Immature natural killer cell (primary cell): ENCODE results near the gene SNX12. TPM values are rescaled to one million over a fixed set of nuclear protein-coding genes. Genes with fewer than 3 reads are reported as not detected.

Experiments
- DNase-seq, 3 donors: peaks; one replicate each; pipeline ENCODE4 v3.0.0; 2022; ENCODE audit warnings: mixed read lengths in 1 of 3
- H3K27ac Mint-ChIP-seq, 6 donors: one replicate each; pipeline ENCODE4 v1.8.0; 2020; ENCODE audit warnings: mixed read lengths in 6 of 6, mild to moderate bottlenecking in 5 of 6, inconsistent platforms in 4 of 6, moderate library complexity in 3 of 6
- H3K27me3 Mint-ChIP-seq, 3 donors: one replicate each; pipeline ENCODE4 v1.8.0; 2020 to 2021; ENCODE audit warnings: low read depth in 3 of 3, mild to moderate bottlenecking in 3 of 3, mixed read lengths in 3 of 3, moderate library complexity in 3 of 3, inconsistent platforms in 1 of 3
- H3K36me3 Mint-ChIP-seq, 3 donors: one replicate each; pipeline ENCODE4 v1.8.0; 2020; ENCODE audit warnings: mixed read lengths in 3 of 3, inconsistent platforms in 2 of 3, mild to moderate bottlenecking in 2 of 3
- H3K4me1 Mint-ChIP-seq, 2 donors: one replicate each; pipeline ENCODE4 v1.8.0; 2020; ENCODE audit warnings: inconsistent platforms in 2 of 2, mild to moderate bottlenecking in 2 of 2, mixed read lengths in 2 of 2, moderate library complexity in 1 of 2
- H3K4me3 Mint-ChIP-seq, 5 donors: one replicate each; pipeline ENCODE4 v1.8.0; 2020; ENCODE audit warnings: mild to moderate bottlenecking in 5 of 5, mixed read lengths in 5 of 5, inconsistent platforms in 3 of 5, moderate library complexity in 3 of 5
- H3K9me3 Mint-ChIP-seq, 6 donors: one replicate each; pipeline ENCODE4 v1.8.0; 2020; ENCODE audit warnings: mild to moderate bottlenecking in 6 of 6, mixed read lengths in 6 of 6, inconsistent platforms in 4 of 6, moderate library complexity in 3 of 6
- polyA plus RNA-seq, 3 donors: library from polyadenylated mRNA; unstranded; fragments of 300-500 nt; fragmentation: Illumina TruSeq; gene quantifications; one replicate each; pipeline ENCODE4 v1.2.3, GENCODE V29; 2021

Gene SNX12
- polyA plus RNA-seq, result 1 to 10 TPM; 5.3 to 9.2 (median 5.9) TPM

DNA sequence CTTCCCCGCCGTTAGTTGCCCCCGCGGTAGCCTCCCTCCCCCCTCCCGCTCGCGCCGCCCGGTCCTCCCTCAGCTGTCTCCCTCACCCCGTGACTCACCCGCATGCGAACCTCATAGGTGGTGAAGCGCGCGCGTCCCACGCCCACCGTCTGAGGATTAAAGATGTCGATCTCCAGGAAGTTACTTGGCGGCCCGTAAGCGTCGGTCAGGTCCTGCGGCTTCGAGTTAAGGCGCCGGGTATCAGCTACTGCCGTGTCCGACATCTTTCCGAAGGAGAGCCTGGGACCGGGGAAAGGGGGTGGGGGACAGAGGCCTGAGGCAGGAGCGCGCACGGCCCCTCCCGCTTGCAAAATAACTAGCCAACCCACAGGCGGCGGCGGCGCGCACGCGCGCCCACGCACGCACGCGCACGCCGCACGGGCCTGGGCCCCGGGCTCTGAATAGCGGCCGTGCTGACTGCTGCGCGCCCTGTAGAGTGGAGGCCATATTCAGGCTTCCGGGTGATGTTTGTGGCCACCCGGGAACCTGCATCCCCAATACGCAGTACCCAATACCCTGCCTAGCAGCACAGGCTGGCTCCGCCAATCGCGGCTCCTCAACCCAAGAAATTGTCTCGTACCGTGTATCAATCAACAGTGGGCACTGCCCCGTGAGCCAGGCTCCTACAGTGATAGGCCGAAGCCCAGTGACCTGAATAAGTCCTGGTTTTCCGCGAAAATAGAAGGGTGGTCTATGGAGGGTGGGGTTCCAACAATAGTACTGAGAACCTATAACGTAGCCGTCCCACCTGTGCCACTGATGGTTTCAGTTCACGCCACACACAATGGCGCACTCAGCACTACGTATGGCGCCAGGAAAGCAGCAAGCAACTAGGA, at the start of gene SNX12:
Gene SNX12 (minus strand): TSS at position 291 of the 875 bp plus-strand sequence. CDS start 28 bp downstream, at position 263.
- DNase-seq, result peak; percentile 86 to 92 (median 90)
- Mint-ChIP-seq H3K4me3 (peak within 1 kb of the TSS; percentile 89 to 95 (median 92)), H3K9me3 (no peaks in the 10 kb centered on the region), H3K27me3 (peaks cover 4 to 8% (median 6%) of the 10 kb centered on the region in 3 donors), H3K27ac (peak within 1 kb of the TSS; percentile 89 to 97 (median 93)), H3K4me1 (peaks cover 12 to 24% of the 10 kb centered on the region in 2 donors), H3K36me3 (peaks cover 0 to 4% (median 0%) of the 10 kb centered on the region in 3 donors)

DNA sequence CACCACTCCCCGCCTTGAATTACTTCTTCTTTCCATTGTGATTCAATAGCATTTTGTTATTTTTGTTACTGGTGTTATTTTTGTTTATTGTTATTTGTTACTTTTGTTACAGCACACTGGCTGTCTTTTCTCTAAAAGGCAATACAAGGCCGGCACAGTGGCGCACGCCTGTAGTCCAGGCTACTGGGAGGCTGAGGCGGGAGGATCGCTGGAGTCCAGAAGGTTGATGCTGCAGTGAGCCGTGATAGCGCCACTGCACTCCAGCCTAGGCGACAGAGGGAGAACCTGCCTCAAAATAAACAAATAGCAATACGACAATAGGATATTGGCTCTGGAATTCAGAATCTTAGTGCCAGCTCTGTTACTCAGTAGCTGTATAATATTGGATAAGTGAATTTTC, 49.2 kb upstream of the SNX12 start:
- Mint-ChIP-seq H3K36me3 (peaks cover 0 to 10% (median 0%) of the 10 kb centered on the region in 3 donors), H3K27ac (peak overlapping the region; percentile 69 to 90 (median 83)), H3K4me1 (peaks cover 29 to 45% of the 10 kb centered on the region in 2 donors), H3K27me3 (peaks cover 2 to 3% (median 2%) of the 10 kb centered on the region in 3 donors), H3K9me3 (no peaks in the 10 kb centered on the region), H3K4me3 (peak overlapping the region in 4 of 5 donors; percentile 14 to 64 (median 27))
- DNase-seq, result no peak

DNA sequence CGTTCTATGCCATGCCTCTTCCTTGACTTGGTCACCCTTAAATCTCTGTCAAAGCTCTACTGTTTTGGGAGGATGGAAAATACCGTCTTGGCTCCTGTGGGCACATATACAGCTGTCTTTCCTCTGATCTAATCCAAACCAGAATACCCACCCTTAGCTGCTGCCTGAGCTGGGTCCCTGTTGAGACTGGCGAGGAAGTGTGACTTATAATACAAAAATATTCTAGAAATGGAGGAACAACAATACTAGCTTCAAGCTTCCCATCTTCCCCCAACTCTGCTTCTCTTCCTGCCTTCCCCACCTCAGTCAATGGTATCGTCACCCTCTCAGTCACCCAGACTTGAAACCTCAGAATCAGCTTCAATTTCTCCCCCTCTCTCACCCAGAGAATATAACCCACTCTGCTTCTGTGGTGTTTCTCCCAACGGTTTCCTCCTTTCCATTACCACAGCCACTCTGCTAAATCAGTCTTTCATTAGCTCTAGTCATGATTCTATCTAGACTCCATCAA, 43.8 kb upstream of the SNX12 start:
- peaks cover 5 to 16% (median 8%) of the 10 kb centered on the region in 3 donors for H3K36me3 Mint-ChIP-seq
- H3K27ac Mint-ChIP-seq, result peak overlapping the region; percentile 94 to 100 (median 99)
- no peaks in the 10 kb centered on the region for H3K9me3 Mint-ChIP-seq
- peaks cover 51 to 65% of the 10 kb centered on the region in 2 donors for H3K4me1 Mint-ChIP-seq
- DNase-seq, result peak; percentile 66 to 69 (median 67)
- H3K4me3 Mint-ChIP-seq, result peak overlapping the region; percentile 88 to 97 (median 94)
- peaks cover 9 to 19% (median 13%) of the 10 kb centered on the region in 3 donors for H3K27me3 Mint-ChIP-seq

DNA sequence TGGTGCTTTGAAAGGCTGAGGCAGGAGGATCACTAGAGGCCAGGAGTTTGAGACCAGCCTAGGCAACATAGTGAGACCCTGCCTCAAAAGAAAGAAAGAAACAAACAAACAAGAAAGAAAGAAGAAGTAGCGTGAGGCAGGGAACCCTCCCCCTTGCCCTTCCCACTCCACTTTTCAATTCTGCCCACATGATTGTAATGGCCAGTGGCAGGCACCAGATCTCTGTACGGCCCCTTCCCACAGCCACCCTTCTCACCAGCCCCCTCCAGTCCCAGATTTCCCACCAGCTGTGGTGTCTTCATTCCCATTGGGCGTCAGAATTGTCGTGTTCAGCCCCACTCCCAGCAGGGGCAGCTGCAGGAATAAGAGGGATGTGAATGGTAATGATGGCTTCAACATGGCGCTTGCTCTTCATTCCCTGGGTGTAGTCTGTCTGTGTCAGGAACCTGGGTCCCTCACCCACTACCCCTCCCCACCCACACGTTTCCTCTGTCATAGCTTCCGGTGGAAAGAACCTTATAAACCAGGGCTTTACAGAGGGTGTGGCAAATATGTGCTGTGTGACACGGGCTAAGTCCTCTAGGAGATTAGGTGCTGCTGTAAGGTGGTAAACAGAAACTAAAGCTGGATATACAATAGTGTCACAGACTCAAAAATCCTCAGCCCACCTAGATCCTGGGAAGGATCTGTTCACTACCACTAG, 43.2 kb upstream of the SNX12 start, which contains the start of gene IL2RG:
Gene IL2RG (minus strand): TSS at position 437 of the 703 bp plus-strand sequence. CDS start 38 bp downstream, at position 399.
- H3K36me3 Mint-ChIP-seq, result peaks cover 5 to 20% (median 13%) of the 10 kb centered on the region in 3 donors
- DNase-seq, result peak; percentile 83 to 87 (median 86)
- no peaks in the 10 kb centered on the region for H3K9me3 Mint-ChIP-seq
- H3K4me1 Mint-ChIP-seq, result peaks cover 58 to 71% of the 10 kb centered on the region in 2 donors
- H3K27ac Mint-ChIP-seq, result peak within 1 kb of the TSS; percentile 94 to 100 (median 99)
- H3K4me3 Mint-ChIP-seq, result peak within 1 kb of the TSS; percentile 88 to 97 (median 94)
- H3K27me3 Mint-ChIP-seq, result peaks cover 9 to 23% (median 11%) of the 10 kb centered on the region in 3 donors

DNA sequence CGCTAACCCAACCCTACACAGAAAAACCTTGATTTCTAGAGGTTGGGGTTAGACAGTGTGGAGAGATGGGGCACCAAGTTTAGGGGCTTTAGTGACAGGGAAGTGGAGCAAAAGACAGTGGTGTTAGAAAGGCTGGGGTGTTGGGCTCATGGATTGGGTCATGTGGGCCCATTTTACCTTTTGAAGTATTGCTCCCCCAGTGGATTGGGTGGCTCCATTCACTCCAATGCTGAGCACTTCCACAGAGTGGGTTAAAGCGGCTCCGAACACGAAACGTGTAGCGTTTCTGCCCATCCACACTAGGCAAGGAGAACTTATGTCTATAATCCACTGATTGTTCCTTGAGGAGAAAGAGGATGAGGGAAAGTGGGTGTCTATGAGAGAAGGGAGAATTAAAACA, 40.9 kb upstream of the SNX12 start:
- Mint-ChIP-seq H3K9me3 (no peaks in the 10 kb centered on the region), H3K4me3 (peak overlapping the region; percentile 88 to 97 (median 94)), H3K27me3 (peaks cover 12 to 28% (median 16%) of the 10 kb centered on the region in 3 donors), H3K27ac (peak overlapping the region; percentile 94 to 100 (median 99)), H3K36me3 (peaks cover 5 to 22% (median 22%) of the 10 kb centered on the region in 3 donors), H3K4me1 (peaks cover 78 to 91% of the 10 kb centered on the region in 2 donors)
- DNase-seq, result peak in 2 of 3 donors; percentile 20 to 33

DNA sequence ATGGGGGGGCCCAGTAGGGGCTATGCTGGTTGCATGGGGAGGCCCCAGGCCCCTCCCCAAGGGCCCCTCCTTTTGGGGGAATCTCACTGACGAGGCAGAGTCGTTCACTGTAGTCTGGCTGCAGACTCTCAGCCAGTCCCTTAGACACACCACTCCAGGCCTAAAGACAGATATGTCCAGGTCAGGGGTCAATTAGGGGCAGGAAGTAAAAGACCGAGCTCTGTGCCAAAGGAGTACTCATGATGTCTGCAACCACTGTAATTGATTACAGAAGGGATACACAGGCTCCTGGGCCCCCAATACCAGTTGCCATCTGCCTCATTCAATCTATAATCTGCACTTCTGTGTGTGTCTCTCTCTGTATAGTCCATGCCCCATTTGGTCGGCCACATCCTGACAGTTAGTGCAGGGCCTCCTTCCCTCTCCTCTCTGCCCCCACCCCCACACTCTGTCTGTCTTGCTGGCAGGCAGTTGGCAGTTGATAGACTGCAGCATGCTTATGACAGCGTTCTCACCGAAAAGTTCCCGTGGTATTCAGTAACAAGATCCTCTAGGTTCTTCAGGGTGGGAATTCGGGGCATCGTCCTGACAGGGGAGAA, 39.7 kb upstream of the SNX12 start:
- peaks cover 86 to 97% of the 10 kb centered on the region in 2 donors for H3K4me1 Mint-ChIP-seq
- peak; percentile 45 to 60 (median 46) for DNase-seq
- H3K36me3 Mint-ChIP-seq, result peaks cover 5 to 22% (median 22%) of the 10 kb centered on the region in 3 donors

DNA sequence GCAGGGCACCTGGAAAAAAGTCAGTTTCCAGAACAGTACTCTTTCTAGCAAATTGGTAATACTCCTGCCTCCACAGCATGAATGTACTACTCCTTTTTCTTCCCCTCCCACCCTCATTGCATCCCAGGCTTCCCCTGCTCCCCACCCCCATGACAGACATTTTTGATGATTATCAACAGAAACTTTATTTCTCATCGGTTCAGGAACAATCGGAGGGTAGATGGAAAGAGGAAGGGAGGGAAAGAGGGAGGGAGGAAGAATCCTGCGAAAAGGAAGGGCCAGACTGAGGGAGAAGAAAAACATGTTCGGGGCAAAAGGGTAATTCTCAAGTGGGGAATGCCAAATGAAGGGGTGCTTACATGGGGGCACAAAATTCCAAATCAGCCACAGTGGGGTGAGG, 39.1 kb upstream of the SNX12 start:
- Mint-ChIP-seq H3K27ac (peak overlapping the region; percentile 94 to 100 (median 99)), H3K27me3 (peaks cover 20 to 31% (median 20%) of the 10 kb centered on the region in 3 donors), H3K36me3 (peaks cover 5 to 22% (median 22%) of the 10 kb centered on the region in 3 donors), H3K4me1 (peaks cover 86 to 97% of the 10 kb centered on the region in 2 donors), H3K9me3 (no peaks in the 10 kb centered on the region), H3K4me3 (peak overlapping the region; percentile 46 to 97 (median 93))
- no peak for DNase-seq

More for the DNA sequence above, 39.7 kb upstream of the SNX12 start:
- Mint-ChIP-seq H3K4me3 (peak overlapping the region; percentile 88 to 97 (median 94)), H3K27ac (peak overlapping the region; percentile 94 to 100 (median 99)), H3K9me3 (no peaks in the 10 kb centered on the region), H3K27me3 (peaks cover 20 to 31% (median 20%) of the 10 kb centered on the region in 3 donors)

DNA sequence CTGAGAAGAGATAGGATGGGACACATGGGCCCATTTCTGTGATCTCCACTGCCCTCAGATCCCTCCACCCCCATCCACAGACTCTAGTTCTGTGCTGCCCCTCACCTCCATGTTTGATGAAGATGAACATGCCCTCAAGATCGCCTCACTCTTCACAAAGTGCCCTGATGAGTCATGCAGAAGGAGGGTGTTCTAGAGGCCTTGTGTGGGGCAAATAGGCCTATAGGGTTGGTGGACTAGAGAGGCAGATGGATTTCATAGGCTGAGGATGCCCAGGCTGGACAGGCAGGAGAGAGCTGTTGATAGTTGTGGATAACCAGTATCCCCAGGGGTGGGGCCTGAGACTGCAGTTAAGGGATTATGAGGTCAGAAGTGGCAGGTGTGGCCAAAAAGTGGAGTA, 38.3 kb upstream of the SNX12 start, which contains the start of gene CXorf65:
Gene CXorf65 (minus strand): TSS at position 314 of the 400 bp plus-strand sequence. CDS start 184 bp downstream, at position 130.
- peaks cover 20 to 25% (median 21%) of the 10 kb centered on the region in 3 donors for H3K27me3 Mint-ChIP-seq
- peak in 2 of 3 donors; percentile 24 to 29 for DNase-seq
- H3K27ac Mint-ChIP-seq, result peak within 1 kb of the TSS; percentile 94 to 100 (median 99)
- peak within 1 kb of the TSS; percentile 65 to 97 (median 93) for H3K4me3 Mint-ChIP-seq
- H3K4me1 Mint-ChIP-seq, result peaks cover 85 to 97% of the 10 kb centered on the region in 2 donors
- H3K9me3 Mint-ChIP-seq, result no peaks in the 10 kb centered on the region
- H3K36me3 Mint-ChIP-seq, result peaks cover 5 to 22% (median 22%) of the 10 kb centered on the region in 3 donors

DNA sequence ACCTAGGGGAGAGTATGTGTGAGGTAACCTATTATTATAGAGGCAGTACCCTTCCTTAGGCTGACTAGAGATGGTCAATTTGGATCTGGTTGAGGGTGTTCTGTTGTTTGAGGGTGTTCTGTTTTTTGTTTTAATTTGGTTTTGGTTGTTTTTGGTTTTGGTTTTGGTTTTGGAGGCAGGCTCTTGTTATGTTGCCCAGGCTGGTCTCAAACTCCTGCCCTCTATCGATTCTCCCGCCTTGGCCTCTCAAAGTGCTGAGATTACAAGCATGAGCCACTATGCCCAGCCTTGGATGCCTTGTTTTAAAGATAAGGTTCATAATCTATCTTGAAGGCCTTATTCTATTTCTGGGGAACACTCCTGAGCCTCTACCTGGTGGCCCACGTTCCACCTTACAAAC, 37.5 kb upstream of the SNX12 start:
- H3K36me3 Mint-ChIP-seq, result peaks cover 5 to 22% (median 22%) of the 10 kb centered on the region in 3 donors
- H3K27me3 Mint-ChIP-seq, result peaks cover 18 to 21% (median 20%) of the 10 kb centered on the region in 3 donors
- H3K9me3 Mint-ChIP-seq, result no peaks in the 10 kb centered on the region
- H3K4me3 Mint-ChIP-seq, result peak overlapping the region; percentile 65 to 97 (median 72)
- peak; percentile 46 to 48 (median 47) for DNase-seq
- peak overlapping the region; percentile 88 to 100 (median 96) for H3K27ac Mint-ChIP-seq
- H3K4me1 Mint-ChIP-seq, result peaks cover 93 to 97% of the 10 kb centered on the region in 2 donors

DNA sequence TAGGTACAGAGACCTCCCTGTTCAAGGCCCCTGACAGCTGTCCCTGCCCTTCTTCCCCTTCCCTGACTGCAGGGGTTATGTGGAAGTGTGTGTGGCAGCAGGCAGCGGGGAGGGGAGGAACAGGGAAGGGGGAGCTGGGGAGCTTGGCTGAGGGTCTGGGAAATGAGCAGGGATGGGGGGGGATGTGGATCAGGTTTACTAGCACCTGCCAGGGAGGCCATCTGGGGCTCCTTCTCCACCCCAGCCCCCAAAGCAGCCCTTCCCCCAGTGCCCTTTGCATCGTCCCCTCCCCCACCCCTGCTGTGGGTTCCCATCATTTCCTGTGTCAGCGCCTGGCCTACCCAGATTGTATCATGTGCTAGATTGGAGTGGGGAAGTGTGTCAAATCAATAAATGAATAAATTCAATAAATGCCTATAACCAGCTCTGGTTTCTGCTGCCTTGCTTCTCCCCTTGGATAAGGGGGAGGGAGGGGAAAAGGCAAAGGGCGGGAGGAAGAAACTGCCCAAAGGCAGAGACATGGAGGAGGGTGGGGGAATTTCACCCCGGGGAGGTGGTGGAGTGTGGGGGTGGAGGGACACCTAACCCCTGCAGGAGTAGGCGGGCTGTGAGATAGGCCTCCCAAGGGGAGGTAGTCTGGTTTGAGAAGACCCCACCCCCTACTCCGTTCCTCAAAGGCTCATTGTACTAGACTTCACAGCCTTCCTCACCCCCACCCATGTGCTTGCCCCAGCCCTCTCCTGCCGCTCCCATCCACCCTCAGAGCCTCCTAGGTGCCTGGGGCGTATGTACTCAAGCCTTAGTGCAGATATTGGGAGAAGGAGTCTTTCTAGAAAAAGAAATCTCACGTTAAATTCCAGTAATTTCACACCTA, 35.2 kb upstream of the SNX12 start:
- peaks cover 0 to 19% (median 12%) of the 10 kb centered on the region in 3 donors for H3K36me3 Mint-ChIP-seq
- H3K4me1 Mint-ChIP-seq, result peaks cover 88 to 93% of the 10 kb centered on the region in 2 donors
- peak overlapping the region; percentile 81 to 91 (median 83) for H3K4me3 Mint-ChIP-seq
- H3K27ac Mint-ChIP-seq, result peak overlapping the region; percentile 95 to 98 (median 96)
- no peaks in the 10 kb centered on the region for H3K9me3 Mint-ChIP-seq
- DNase-seq, result peak; percentile 69 to 73 (median 73)
- H3K27me3 Mint-ChIP-seq, result peaks cover 16 to 19% (median 16%) of the 10 kb centered on the region in 3 donors

DNA sequence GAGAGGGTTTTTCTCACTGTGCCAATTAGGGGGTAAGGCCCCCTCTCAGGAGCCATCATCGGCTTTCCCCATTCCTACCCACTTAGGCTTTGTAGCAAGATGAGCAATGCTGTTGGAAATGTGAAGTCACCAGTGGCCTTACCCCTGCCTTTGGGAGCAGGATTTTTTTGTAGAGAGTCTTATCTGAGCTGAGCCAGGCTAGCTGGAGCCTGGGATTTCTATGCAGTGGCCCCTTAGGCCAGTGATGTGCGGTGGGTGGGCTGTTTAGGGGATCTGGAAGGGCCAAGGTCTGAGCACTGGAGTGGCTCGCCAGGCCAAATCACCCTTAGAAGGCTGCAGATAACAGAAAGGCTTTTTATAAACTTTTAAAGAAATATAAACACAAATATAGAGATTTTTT, 34.2 kb upstream of the SNX12 start:
- H3K27ac Mint-ChIP-seq, result peak overlapping the region; percentile 95 to 98 (median 96)

More for the DNA sequence above, 34.2 kb upstream of the SNX12 start:
- Mint-ChIP-seq H3K4me1 (peaks cover 87 to 93% of the 10 kb centered on the region in 2 donors), H3K4me3 (peak overlapping the region in 3 of 5 donors; percentile 18 to 52 (median 50)), H3K36me3 (peaks cover 0 to 14% (median 6%) of the 10 kb centered on the region in 3 donors), H3K27me3 (peaks cover 14 to 17% (median 16%) of the 10 kb centered on the region in 3 donors), H3K9me3 (no peaks in the 10 kb centered on the region)
- no peak for DNase-seq
